Motor neuron (in vitro differentiated cells): ENCODE results near the gene EPOP. TPM values are rescaled to one million over a fixed set of nuclear protein-coding genes. Genes with fewer than 3 reads are reported as not detected.
A peak's percentile ranks its signal among the peaks of the same experiment; 100 is the strongest.

Experiments used
- ATAC-seq, 8 experiments: fragments of 200-7000 bp; cut with Tn5 transposase; replicated peaks in 6 of 8; 2 replicates each; pipeline ENCODE4 v1.8.0; 2021; ENCODE audit warnings: mild to moderate bottlenecking in 8 of 8, moderate library complexity in 8 of 8
- H3K27ac ChIP-seq, 2 donors: fragments of 250-450 bp; sonication (Bioruptor Pico); 2 replicates each; pipeline ENCODE4 v1.9.0; 2021; ENCODE audit warnings: antibody characterized with exemption in 2 of 2, mild to moderate bottlenecking in 2 of 2, moderate library complexity in 1 of 2
- H3K4me1 ChIP-seq, 2 donors: fragments of 250-450 bp; sonication (Bioruptor Pico); replicated peaks in 1 of 2; 2 replicates each; pipeline ENCODE4 v1.6.1; 2021; ENCODE audit warnings: antibody characterized with exemption in 2 of 2, mild to moderate bottlenecking in 2 of 2, moderate library complexity in 1 of 2
- H3K4me3 ChIP-seq, 5 donors: fragments of 250-450 bp; sonication (Bioruptor Pico); 2 replicates each; pipeline ENCODE4 v1.9.0; 2021; ENCODE audit warnings: antibody characterized with exemption in 5 of 5, mild to moderate bottlenecking in 5 of 5, moderate library complexity in 4 of 5
- WGBS, 10 experiments: fragments of 450-650 bp; shearing (Covaris generic); methylation state at CpG; one replicate each; pipeline ENCODE4 v1.0.0; 2022; 5-methylcytosine and 5-hydroxymethylcytosine counted together
- in situ Hi-C, 9 experiments: fragments of 400-800 bp; cut with MboI; loops; one replicate each; pipeline ENCODE4 v1.15.0; 2021; ENCODE audit warnings: low sequenced_read_pairs in 9 of 9, low pct_unique_long_range_greater_than_20kb in 2 of 9; ENCODE audit not compliant: unreplicated experiment in 9 of 9
- total RNA-seq, 8 experiments: library from RNA; unstranded; fragments of 300-600 nt; gene quantifications; 2 replicates each; pipeline versions ENCODE4 v1.2.3 to v1.2.4, GENCODE V29; 2022

Gene EPOP
- total RNA-seq, 8 experiments from 2014 or later = 0.60 to 8.8 (median 1.4) TPM

DNA sequence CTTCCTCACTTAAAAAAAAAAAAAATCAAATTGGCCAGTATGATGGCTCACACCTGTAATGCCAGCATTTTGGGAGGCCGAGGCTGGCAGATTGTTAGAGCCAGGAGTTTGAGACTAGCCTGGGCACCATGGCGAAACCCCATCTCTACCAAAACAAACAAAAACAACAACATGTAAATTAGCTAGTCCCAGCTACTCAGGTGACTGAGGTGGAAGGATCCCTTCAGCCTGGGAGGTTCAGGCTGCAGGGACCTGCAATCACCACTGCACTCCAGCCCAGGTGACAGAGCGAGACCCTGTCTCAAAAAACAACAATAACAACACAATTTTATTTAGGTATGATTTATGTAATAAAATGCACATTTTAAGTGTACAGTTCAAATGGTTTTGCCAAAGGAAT is 6.3 kb upstream of the EPOP start:
- in situ Hi-C loops = no loop called here
- no peak for ATAC-seq
- no peak overlapping the region for H3K4me3 ChIP-seq
- H3K27ac ChIP-seq = no peak overlapping the region
- peaks cover 0 to 3% of the 10 kb centered on the region in 2 donors for H3K4me1 ChIP-seq
- WGBS, 10 experiments = 60 to 100% (median 76%) methylated on average over 1 to 3 of the region's 3 CpGs; no CpG with 5 or more reads in 3 of the 10 experiments

- WGBS, 10 experiments = 75 to 100% (median 87%) methylated on average over 1 to 5 of the region's 6 CpGs; no CpG with 5 or more reads in 4 of the 10 experiments
- Histone ChIP-seq H3K4me3 (no peak overlapping the region), H3K27ac (no peak overlapping the region), H3K4me1 (peaks cover 0 to 4% of the 10 kb centered on the region in 2 donors)
- no peak for ATAC-seq
- in situ Hi-C loops = no loop called here
These were observed 3.1 kb upstream of the EPOP start for GRCh38 chr17:38677819-38678218.

- peaks cover 3 to 9% of the 10 kb centered on the region in 2 donors for H3K4me1 ChIP-seq
- ATAC-seq = peak; percentile 39 to 72 (median 60)
- WGBS, 10 experiments = 0% methylated on average over 2 to 5 of the region's 9 CpGs; no CpG with 5 or more reads in 3 of the 10 experiments
- in situ Hi-C loops = no loop called here
- H3K4me3 ChIP-seq = no peak overlapping the region
- H3K27ac ChIP-seq = no peak overlapping the region
These were observed 2.1 kb upstream of the EPOP start for GRCh38 chr17:38676706-38677504.

DNA sequence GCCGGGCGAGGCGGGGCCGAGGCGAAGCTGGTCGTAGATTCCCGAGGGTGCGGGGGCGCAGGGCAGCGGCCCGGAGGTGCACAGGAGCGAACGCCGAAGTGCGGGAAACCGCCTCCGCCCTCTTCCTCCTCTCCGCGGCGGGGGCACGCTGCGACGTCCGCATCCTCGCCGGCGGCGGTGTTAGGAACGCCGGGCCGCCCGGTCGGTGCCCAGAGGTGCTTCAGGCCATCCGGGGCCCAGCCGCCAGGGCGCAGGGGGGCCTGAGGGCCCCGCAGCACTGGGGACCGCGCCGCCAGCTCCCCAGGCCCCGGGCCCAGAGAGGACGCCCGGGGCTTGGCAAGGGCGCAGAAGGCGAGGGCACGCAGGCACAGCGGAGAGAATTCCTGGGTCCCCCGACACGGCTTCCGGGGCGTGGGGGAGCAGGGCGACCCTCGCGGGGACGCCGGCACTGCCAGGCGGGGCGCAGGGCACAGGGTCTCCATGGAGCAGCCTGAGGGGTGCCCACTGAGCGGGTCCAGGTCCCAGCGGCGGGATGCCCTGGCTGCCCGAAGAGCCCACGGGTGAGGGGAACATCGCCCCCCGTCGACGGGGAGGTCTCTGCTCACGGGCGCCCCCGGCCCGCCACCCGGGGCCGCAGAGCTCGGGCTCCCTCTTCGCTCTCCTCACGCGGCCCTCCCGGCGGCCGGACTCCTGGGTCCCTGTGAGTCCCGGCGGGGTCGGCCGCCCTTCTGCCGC is 576 bp downstream of the EPOP start:
- H3K27ac ChIP-seq = no peak overlapping the region
- peak; percentile 2 to 51 (median 30) for ATAC-seq
- H3K4me3 ChIP-seq = peak overlapping the region; percentile 32 to 48 (median 42)
- H3K4me1 ChIP-seq = peaks cover 3 to 9% of the 10 kb centered on the region in 2 donors
- in situ Hi-C loops = loop anchor here in 4 of 9 experiments (25.0 kb wide), 3 partner anchors 112 to 162 kb away; no protein-coding TSS in a partner anchor
- 0% methylated on average over 1 to 7 of the region's 85 CpGs; no CpG with 5 or more reads in 8 of the 10 experiments for WGBS, 10 experiments

DNA sequence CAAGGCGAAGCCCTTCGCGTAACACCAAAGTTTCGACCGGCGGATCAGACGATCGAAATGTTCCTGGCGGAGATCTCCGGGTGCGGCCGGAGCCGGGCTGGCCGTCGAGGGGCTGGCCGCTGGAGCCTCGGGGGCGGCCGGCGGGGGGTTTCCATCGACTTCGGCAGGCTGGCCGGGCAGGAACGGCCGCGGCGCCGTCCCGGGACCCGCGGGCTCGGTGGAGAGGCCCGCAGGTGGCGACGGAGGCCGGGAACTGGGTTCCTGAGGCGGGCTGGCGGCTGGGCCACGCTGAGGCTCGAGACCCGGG is 1.1 kb downstream of the EPOP start:
- H3K4me3 ChIP-seq = peak overlapping the region; percentile 32 to 48 (median 42)
- no peak overlapping the region for H3K27ac ChIP-seq
- peaks cover 3 to 9% of the 10 kb centered on the region in 2 donors for H3K4me1 ChIP-seq
- in situ Hi-C loops = loop anchor here in 4 of 9 experiments (25.0 kb wide), 3 partner anchors 111 to 161 kb away; no protein-coding TSS in a partner anchor
- no CpG with 5 or more reads among the region's 41 CpGs for WGBS, 10 experiments
- peak in 5 of 8 experiments; percentile 1 to 6 (median 3) for ATAC-seq

DNA sequence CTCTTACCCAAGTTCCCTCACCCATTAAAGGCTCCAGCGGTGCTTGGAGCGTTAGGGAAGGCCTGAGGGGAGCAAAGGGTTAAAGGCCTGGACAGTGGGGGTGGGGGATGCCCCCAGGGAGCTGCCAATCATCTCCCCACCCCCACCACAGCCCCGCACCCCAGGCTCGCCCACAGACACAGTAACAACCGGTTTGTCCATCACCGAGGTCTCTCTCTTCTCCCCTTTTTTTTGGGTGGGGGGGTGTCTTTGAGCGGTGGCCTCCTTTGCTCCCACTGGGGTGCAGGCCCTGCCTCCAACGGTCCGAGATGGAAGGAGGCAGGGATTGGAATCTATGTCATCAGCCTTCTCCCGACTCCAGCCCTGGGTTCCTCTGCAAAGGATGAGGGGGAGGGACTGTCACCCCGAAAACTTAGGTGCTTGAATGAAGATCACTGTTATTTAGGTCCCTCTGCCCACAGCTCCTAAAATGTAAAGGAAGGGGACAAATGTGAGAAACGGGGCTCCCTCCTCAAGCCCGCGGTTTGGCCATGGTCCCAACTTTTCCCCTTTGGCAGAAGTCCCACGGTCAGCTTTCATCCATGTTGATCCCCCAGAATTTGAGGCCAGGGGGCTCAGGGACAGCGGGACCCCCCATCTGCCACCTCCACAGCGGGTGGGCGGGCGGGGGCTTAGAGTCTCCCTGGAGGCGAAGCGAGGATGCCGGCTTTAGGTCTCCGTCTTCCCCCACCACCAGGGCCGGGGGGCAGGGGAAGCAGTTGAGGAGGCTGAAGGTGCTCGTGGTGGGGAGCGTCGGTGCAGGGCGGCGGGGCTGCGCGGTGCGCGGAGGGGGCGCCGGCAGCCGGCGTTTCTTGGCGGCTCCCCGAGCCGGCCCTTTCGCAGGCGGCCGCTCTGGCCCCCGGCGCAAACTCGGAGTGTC is 1.7 kb downstream of the EPOP start:
- H3K4me1 ChIP-seq = peaks cover 3 to 9% of the 10 kb centered on the region in 2 donors
- WGBS, 10 experiments = 19 to 40% (median 26%) methylated on average over 1 to 5 of the region's 46 CpGs; no CpG with 5 or more reads in 6 of the 10 experiments
- H3K27ac ChIP-seq = no peak overlapping the region
- peak overlapping the region in 3 of 5 donors; percentile 42 to 48 (median 47) for H3K4me3 ChIP-seq
- ATAC-seq = no peak
- in situ Hi-C loops = loop anchor here in 4 of 9 experiments (25.0 kb wide), 3 partner anchors 111 to 161 kb away; no protein-coding TSS in a partner anchor

- 17 to 100% (median 82%) methylated on average over 1 to 5 of the region's 12 CpGs; no CpG with 5 or more reads in 3 of the 10 experiments for WGBS, 10 experiments
- Histone ChIP-seq H3K27ac (no peak overlapping the region), H3K4me3 (no peak overlapping the region), H3K4me1 (peaks cover 3 to 7% of the 10 kb centered on the region in 2 donors)
- in situ Hi-C loops = loop anchor here in 4 of 9 experiments (25.0 kb wide), 3 partner anchors 110 to 160 kb away; no protein-coding TSS in a partner anchor
- ATAC-seq = no peak
These were observed 2.6 kb downstream of the EPOP start for GRCh38 chr17:38671939-38672720.

DNA sequence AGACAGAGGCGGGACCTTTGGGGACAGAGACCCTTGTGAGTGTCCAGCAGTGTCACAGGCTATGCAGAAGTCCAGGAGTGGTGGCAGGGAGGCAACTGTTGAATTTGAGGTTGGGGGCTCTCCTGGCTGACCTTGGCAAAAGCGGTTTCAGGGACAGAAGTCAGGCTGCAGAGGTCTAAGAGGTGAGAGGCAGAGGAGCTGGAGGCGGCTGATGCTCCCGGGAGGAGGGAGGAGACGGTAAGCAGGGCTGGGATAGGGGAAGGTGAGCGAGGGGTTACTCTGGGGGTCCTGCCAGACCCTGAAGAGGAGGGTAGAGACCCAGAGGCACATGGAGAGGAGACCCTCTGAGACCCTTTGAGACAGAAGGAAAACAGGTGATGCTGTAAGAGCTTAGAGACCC is 5.2 kb downstream of the EPOP start:
- Histone ChIP-seq H3K4me1 (peaks cover 3 to 6% of the 10 kb centered on the region in 2 donors), H3K27ac (no peak overlapping the region), H3K4me3 (no peak overlapping the region)
- ATAC-seq = no peak
- 0 to 31% (median 9%) methylated on average over 1 to 4 of the region's 6 CpGs; no CpG with 5 or more reads in 7 of the 10 experiments for WGBS, 10 experiments
- in situ Hi-C loops = loop anchor here in 6 of 9 experiments (5.0 to 25.0 kb wide), 5 partner anchors 107 to 177 kb away; no protein-coding TSS in a partner anchor

GRCh38 chr17:38667787-38668122 is 7.0 kb downstream of the EPOP start:
- Histone ChIP-seq H3K4me3 (no peak overlapping the region), H3K4me1 (peaks cover 3 to 5% of the 10 kb centered on the region in 2 donors), H3K27ac (no peak overlapping the region)
- WGBS, 10 experiments = 0% methylated on average over 1 of the region's 2 CpGs; no CpG with 5 or more reads in 6 of the 10 experiments
- no peak for ATAC-seq
- in situ Hi-C loops = loop anchor here in 6 of 9 experiments (5.0 to 25.0 kb wide), 5 partner anchors 105 to 175 kb away; no protein-coding TSS in a partner anchor

- no peaks in the 10 kb centered on the region for H3K4me1 ChIP-seq
- H3K27ac ChIP-seq = no peak overlapping the region
- in situ Hi-C loops = loop anchor here in 6 of 9 experiments (5.0 to 25.0 kb wide), 5 partner anchors 105 to 175 kb away; no protein-coding TSS in a partner anchor
- WGBS, 10 experiments = 0 to 100% (median 50%) methylated on average over 1 to 6 of the region's 7 CpGs; no CpG with 5 or more reads in 1 of the 10 experiments
- peak; percentile 48 to 88 (median 58) for ATAC-seq
- H3K4me3 ChIP-seq = no peak overlapping the region
These were observed 7.5 kb downstream of the EPOP start for GRCh38 chr17:38667099-38667786.

- in situ Hi-C loops = loop anchor here in 5 of 9 experiments (10.0 to 25.0 kb wide), 4 partner anchors 102 to 169 kb away; no protein-coding TSS in a partner anchor
- H3K4me1 ChIP-seq = no peaks in the 10 kb centered on the region
- H3K4me3 ChIP-seq = no peak overlapping the region
- ATAC-seq = no peak
- no peak overlapping the region for H3K27ac ChIP-seq
- WGBS, 10 experiments = 60 to 90% (median 80%) methylated on average over 1 to 2 of the region's 9 CpGs; no CpG with 5 or more reads in 7 of the 10 experiments
These were observed 10.7 kb downstream of the EPOP start for GRCh38 chr17:38663964-38664644.
